HG03135 (cell line): Measurements from ENCODE around the gene PIGL.
"Not testable (repeated sequence)": the region's sequence is repeated elsewhere in the genome, so short reads cannot be mapped to it uniquely, and the experiment has no call there.

ENCODE experiments used
- ATAC-seq: cut with Tn5 transposase; IDR thresholded peaks from one replicate; pipeline ENCODE4 v1.9.1; 2021; ENCODE audit warnings: mild to moderate bottlenecking, moderate library complexity; ENCODE audit not compliant: unreplicated experiment

Gene PIGL

DNA sequence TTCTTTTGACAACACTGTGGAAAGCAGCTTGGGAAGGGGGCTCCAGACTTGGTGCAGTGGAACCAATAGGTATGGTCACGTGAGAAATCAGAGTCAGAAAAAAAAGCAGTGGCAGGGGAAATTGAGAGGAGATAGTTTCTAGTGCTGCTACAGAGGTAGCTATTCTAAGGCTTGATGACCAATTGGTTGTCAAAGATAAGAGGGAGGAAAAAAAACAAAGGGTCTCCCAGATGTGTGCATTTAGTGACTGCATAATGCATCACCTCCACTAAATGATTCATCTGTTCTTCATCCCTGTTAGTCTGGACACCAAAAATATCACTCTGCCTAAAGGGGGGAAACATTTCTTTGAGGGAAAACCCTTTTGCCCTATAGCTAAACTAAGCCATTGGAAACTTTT is 56.5 kb downstream of the PIGL start:
- no peak for ATAC-seq

DNA sequence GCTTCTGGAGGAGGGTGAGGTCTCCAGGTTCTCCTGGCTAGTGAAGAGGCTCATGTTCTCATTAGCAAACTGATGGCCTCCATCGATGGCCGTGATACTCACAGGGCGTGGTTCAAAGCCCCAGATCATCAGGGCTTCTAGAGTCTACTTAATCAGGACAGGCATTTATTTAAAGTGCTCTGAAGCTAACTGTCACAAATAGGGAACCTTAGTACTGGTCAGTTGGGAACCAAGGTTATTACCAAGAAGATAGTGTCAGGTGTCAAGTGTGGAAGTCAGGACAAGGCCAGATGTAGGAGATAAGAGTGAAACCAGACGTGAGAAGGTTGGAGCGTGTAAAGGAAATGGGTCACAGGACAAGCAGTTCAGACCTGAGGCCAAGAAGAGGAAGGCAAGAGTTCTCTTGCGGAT is 56.9 kb downstream of the PIGL start:
- no peak for ATAC-seq

DNA sequence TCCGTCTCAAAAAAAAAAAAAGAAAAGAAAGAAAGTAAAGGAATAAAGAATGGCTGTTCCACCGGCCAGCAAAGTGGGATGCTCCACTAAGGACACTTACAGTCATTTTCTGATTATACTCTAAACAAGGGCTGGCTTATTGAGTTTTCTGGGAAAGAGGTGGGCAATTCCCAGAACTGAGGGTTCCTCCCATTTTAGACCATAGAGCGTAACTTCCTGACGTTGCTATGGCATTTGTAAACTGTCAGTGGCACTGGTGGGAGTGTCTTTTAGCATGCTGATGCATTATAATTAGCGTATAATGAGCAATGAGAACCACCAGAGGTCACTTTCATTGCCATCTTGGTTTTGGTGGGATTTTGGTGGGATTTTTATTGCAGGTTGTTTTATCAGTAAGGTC is 58.0 kb downstream of the PIGL start:
- ATAC-seq = no peak

DNA sequence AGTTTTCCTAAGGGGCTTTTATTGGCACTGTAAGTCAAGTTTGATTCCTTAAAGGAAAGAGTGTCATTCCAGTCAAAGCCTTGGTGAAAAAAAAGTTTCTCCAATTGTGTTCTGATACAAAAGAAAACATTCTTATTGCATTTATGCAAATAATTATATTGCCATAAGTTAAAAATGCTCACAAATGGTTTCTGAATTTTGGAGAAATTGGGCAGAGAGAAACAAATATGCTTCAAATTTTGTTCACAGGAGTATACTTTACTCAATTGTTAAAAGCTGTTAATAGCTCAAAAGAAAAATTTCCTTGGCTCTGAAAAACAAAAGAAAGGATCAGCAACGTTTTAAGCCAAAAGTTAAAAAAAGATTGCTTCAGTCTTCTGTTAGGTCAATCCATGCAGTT is 60.2 kb downstream of the PIGL start:
- no peak for ATAC-seq

DNA sequence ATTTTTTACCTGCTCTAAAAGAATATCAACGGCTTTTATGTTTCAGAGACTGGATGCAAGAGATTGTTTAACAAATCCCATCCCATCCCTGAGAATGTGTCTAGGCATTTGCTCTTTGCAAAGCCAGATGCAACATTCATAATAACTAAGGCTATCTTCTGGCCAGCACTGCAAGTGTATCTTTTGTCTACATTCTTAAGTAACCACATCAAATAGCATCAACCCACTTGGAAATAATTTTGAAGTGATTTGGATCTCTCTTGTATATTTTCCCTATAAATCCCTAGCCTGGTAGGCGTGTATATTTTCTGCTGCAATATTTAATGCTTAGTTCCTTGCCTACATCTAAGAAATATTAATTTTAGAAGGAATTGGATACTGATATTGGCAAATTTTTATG is 64.3 kb downstream of the PIGL start:
- ATAC-seq = no peak

DNA sequence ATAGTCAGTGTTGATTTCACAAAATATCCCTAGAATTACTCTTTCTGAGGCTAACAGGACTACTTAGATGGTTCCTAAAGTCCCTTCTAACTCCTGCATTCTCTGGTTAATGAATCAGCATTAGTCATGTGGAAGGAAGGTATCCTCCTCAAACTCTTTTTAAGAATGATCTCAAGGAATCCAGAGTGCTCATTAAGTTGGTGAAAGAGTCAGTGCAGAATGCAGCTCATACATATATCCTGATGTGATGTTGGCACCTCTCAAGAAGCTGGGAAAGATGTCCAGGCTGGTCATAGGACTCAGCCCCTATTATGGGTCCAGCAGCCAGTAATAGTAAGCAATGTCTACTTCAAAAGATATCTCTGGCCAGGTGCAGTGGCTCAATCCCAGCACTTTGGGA is 65.5 kb downstream of the PIGL start:
- no peak for ATAC-seq

DNA sequence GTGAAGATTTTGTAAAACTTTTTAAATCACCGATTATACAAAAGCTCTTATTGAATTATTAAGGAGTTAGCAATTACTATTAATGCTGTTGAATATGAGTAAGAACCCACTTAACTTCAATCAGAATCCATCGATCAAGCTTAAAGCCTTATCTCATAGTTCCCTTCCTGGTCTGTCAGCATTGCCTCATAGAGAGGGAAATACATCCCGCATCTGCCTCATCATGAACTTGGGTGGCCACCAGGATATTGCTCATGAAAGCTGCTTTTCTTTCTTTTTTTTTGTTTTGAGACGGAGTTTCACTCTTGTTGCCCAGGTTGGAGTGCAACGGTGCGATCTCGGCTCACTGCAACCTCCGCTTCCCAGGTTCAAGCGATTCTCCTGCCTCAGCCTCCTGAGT is 66.7 kb downstream of the PIGL start:
- no peak for ATAC-seq

DNA sequence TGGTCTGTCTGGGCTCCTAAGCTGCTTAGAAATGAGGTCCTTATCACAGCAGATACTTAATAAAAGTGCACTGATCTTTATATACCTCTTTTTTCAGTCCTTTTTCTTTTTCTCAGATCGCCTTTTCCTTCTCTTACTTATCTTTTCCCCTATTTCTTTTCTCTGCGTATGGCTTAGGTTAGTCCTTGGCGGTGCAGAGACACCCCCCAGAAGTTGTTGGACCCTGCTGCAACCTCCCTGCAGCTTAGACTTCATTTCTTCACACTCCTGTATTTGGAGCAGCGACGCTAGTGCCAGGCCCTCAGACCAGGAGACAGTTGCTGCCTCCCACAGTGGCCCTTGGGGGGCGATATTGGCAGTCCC is 68.6 kb downstream of the PIGL start:
- ATAC-seq = no peak

DNA sequence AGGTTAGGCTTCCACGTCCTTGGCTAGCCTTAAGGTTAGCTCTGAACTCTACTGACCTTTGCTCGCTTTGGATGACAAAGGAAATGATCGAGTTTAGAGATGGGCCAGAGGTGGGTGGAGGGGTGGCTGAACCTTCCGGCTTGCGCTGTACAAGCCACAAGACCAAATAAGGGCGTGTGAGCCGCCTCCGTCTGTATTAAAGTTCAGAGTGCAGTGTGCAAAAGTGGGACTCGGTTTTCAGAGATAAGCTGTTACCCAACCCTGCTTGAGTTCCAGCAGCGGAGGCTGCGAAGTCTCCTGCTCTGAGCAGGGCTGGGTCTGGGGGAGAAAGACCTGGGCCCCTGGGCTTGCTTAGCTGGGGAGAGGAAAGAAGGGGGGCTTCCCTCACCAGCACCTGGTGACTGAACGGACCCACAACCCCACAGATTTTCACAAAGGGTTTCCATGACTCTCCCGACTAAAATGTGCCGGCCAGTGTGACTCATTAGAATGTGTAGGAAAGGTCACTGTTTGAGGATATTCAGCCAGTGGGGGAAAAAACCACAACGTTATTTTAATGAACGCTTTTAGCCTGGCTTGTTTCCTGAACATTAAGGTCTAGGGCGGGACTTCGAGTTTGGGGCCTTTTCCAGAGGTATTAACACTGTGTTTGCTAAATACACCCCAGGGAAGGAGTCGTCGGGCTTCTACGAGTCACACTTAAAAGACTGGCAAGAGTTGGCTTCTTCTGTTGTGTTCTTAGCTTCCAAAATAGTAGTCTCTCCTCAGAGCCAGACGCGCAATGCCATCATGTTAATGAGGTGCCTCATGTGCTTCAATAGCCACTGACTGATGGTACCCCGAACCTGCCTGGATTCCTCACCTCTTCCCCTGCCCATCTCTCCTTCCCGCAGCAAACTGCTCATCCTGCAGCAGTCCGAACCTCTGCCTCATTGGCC is 69.3 kb downstream of the PIGL start:
- peak; percentile 84 for ATAC-seq

DNA sequence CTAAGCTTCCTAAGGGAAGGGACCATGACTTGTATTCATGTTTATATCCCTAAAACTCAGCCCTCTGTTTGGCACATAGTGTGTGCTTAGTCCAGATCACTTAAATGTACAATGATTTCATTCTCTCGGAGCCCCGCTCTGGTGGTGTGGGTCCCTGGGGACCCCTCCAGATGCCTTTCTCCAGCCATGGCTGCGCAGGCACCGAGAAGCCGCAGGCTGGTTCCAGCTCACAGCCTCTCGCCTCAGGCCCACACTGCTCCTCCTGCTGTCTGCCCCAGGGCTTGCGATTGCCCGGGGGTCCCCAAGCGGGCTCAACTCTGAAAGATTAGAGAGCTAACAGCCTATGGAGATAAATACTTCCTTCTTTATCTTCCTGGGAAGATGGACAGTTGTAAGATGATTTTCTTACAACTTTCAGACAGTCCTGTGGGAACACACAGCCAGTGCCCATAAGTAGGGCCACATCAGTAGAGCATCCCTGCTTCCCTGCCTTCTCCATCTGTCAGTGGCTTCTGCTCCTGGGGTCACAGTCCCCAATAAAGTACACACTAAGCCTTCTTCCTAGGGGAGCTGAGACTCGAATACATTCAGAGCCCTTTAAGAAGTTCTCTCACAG is 70.0 kb downstream of the PIGL start:
- ATAC-seq = peak; percentile 49

DNA sequence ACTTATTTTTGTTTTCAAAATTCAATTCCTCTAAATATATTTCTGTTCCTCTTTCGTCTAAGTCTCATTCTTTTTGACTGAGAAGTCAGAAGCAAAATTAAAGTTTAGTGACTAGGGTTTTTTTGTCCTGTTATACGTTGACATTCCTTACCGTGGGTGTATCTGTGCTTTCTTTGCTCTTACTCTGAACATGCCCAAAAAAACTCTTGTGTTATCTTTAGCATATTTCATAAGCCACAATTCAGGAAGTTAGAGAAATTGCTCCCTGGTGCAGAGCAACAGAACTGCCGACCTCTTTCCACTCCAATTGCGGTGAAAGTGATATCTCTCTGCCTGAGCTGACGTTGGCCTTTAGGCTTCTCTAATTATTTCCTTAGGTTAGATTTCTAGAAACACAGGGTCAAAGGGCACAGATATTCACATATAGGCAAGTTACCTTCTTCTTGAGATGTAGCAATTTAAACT is 70.6 kb downstream of the PIGL start:
- peak; percentile 25 for ATAC-seq

DNA sequence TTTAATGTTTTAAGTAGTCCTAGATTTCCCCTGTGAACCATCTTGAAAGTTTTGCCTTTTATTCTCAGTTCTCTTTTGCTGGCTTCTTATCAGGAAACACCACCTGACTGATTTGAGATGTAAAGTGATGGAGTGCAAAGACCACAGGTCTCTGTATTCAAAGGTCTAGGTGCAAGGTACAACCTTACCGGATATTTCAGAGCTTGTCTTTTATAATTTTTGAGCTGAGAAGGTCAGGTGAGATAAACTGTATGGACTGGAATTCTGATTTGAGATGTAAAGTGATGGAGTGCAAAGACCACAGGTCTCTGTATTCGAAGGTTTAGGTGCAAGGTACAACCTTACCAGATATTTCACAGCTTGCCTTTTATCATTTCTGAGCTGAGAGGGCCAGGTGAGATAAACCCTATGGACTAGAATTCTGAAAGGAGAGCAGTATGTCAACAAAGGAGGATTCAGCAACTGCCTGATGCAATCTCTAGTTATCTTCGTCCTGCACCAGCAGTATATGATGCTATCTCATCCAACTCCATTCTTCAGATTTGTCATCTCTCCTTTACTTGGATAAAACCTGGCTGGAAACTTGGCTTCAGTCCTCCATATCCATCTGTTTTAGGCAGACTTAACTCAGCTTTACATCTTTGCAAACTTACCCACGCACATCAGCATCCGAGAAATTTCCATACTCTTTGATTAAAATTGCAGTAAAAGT is 72.0 kb downstream of the PIGL start:
- ATAC-seq = no peak

DNA sequence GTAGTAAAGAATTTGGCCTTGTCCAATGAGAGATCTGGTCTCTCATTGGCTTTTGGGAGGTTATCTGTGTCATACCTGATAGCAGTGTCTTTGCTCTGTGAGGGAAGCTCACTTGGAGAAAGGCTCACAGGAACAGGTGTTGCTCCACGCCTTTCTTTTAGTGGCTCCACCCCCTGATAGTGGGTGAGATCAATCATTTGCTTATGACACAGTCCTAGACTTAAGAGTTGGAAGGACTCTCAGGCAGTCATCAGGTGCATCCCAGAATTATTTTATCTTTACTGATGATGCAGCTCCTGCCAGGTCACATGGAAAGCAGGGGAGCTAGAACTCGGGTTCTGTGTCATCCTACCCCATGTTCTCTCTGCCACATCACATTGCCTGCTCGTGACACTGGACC is 76.9 kb downstream of the PIGL start:
- no peak for ATAC-seq

DNA sequence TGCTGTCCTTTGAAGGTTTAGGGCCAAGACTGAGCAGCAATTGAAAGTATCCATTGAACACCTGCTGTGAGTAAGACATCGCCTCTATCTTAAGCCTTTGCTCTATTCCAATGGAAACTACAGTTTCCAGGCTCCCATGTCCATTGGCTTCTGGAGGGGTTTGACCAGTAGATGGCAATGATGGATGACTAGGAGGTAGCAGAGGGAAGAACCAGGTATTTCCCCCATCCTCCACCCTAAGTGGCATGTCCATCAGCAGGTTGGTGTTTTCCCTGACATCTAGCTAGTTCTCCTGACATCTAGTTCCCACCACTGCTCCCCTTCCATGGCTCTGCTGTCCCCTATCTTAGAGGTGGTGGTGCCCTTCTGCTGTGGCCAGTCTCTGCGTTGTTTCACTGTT is 77.5 kb downstream of the PIGL start:
- no peak for ATAC-seq

DNA sequence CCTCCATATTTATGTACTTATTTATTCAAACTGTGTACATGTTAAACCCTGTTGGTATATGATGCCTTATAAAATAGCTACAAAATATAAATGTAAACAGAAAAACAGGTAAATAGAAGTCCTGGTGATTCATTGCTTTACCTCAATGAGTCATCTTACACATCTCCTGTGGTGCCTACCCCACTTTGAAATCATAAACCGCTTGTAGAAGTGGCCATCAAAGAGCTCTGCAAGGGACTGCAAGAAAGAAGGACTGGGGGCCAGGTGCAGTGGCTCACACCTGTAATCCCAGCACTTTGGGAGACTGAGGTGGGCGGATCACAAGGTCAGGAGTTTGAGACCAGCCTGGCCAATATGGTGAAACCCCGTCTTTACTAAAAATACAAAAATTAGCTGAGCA is 79.1 kb downstream of the PIGL start:
- ATAC-seq = not testable (repeated sequence)

DNA sequence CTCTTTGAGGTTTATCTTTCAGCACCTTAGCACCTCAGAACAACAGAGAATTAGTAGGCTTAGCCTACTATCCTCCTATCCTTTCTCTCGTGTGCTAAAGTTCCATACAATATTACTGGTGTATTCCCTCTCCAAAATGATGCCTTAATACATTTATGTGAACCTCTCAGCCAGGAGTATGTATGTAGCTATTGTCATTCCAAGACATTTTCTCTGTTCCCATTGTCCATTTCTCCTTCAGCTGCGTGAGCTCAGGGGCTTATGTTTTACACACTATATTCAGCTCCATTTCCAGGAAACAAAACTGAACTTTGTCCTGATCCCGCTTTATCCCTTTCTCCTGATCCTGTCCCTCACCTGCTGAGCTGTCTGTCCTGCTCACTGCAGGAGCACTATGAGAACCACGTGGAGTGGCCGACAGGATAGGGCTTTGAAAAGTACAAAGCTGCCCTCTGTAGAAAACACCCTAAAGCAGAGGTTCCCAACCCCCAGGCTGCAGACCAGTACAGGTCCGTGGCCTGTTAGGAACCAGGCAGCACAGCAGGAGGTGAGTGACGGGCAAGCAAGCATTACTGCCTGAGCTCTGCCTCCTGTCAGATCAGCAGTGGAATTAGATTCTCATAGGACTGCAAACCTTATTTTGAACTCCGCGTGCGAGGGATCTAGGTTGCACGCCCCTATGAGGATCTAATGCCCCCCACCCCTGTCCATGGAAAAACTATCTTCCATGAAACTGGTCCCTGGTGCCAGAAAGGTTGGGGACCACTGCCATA is 80.5 kb downstream of the PIGL start:
- ATAC-seq = no peak

DNA sequence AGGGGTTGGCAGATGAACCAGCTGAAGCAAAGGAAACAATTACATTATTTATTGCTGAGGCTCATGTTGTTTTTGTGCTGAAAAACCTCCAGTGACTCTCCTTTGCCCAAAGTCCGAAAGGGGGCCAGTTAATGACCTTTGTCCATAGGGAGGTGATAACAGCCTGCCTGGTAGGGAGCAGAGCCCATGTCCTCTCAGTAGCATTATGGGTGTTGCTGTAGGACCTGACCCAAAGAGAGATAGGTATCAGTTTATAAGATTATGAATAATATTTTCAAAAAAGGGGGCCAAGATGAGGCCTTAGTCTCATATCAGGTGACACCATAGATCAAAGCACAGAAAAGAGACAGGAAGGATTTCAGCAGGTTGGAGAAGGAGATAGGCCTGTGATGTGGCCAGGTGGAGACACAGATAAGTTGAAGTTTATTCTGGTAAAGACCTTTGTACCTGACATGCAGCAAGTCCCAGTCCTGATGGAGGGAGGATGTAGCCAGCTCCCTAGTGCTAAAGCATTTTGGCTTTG is 81.2 kb downstream of the PIGL start:
- ATAC-seq = no peak

DNA sequence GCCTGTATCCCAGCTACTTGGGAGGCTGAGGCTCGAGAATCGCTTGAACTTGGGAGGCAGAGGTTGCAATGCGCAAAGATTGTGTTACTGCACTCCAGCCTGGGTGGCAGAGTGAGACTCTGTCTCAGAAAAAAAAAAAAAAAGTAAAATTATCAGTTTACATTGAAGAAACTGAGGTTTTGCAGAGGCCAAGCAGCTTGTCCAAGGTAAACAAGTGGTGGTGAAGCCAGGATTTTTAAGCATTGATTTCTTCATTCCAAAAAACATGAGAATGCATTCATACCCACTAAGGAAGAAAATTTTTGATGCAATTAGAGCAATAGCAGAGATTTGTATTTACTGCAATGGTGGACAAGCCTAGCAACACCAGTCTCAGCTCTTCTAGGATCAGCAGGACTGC is 83.5 kb downstream of the PIGL start:
- ATAC-seq = no peak

DNA sequence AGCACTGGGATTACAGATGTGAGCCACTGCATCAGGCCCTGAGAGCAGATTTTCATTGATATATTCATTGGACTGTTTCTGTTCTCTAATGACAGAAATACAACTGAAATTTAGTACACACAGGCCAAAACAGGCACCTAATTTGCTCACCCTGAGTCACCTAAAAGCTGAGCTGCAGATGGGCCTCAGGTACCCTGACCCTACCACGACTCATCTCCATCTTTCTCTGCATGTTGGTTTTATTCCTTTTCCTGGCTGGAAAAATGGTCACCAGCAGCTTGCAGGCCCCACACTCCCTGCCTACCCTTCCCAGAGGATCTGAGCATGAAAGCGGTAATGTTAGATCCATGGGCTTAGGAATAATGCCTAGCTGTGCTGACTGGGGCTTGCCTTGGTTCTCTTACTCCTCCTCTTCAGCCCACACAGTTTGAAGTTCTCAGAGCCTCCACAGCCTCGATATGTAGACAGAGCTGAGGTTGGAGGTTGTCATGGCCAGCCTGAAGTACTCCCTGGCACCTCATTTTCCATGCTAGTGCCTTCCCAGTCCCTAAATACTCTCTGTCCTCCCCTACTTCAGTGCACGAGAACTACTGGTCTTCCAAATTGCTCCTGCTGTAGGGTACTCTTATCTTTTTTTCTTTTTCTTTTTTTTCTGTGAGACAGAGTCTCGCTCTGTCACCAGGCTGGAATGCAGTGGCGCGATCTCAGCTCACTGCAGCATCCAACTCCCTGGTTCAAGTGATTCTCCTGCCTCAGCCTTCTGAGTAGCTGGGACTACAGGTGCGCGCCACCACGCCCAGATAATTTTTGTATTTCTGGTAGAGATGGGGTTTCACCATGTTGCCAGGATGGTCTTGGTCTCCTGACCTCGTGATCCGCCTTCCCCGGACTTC is 85.2 kb downstream of the PIGL start:
- ATAC-seq = no peak

DNA sequence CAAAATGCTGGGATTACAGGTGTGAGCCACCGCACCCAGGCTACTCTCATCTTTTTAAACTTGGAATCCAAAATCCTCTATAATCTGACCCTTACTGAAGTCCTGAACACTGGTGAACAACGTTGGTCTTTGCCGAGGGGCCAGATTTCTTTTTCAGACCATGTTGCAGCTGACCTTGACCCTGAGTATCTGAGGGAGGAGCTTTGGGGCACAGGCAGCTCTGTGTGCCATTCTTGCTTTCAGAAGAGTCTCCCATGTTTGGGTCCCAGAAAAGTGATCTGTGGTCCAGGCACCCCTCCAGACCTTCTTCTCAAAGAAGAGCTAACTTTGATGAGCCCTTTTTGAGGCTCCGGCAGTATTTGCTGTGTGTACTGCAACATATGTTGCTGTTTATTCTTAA is 85.8 kb downstream of the PIGL start:
- no peak for ATAC-seq
